ENCODE results near the gene PTPRG.

PTPRG gene

GRCh38 chr3:61903931-61904657, 342.7 kb downstream of the PTPRG start:
- peak; percentile 48 for DNase-seq

- DNase-seq: no peak
Observed at GRCh38 chr3:61907210-61907795, 345.9 kb downstream of the PTPRG start.

- DNase-seq: no peak
Observed at GRCh38 chr3:61908382-61908781, 347.0 kb downstream of the PTPRG start.

- no peak for DNase-seq
Observed at GRCh38 chr3:61910732-61911131, 349.4 kb downstream of the PTPRG start.

GRCh38 chr3:61912158-61912557, 350.8 kb downstream of the PTPRG start:
- DNase-seq: no peak

GRCh38 chr3:61913701-61914100, 352.3 kb downstream of the PTPRG start:
- DNase-seq: no peak

GRCh38 chr3:61914276-61914675, 352.9 kb downstream of the PTPRG start:
- DNase-seq: no peak

- DNase-seq: no peak
Observed at GRCh38 chr3:61915296-61915695, 353.9 kb downstream of the PTPRG start.

GRCh38 chr3:61919371-61919770, 358.0 kb downstream of the PTPRG start:
- DNase-seq: no peak

GRCh38 chr3:61922118-61922517, 360.7 kb downstream of the PTPRG start:
- DNase-seq: no peak

- no peak for DNase-seq
Observed at GRCh38 chr3:61924090-61924735, 362.8 kb downstream of the PTPRG start.

GRCh38 chr3:61924991-61925390, 363.6 kb downstream of the PTPRG start:
- no peak for DNase-seq

- DNase-seq: no peak
Observed at GRCh38 chr3:61925721-61926120, 364.4 kb downstream of the PTPRG start.

- DNase-seq: no peak
Observed at GRCh38 chr3:61926923-61927322, 365.6 kb downstream of the PTPRG start.

- DNase-seq: no peak
Observed at GRCh38 chr3:61927332-61927731, 366.0 kb downstream of the PTPRG start.

- no peak for DNase-seq
Observed at GRCh38 chr3:61928039-61928438, 366.7 kb downstream of the PTPRG start.

GRCh38 chr3:61928776-61929314, 367.5 kb downstream of the PTPRG start:
- DNase-seq: no peak

GRCh38 chr3:61929617-61930016, 368.2 kb downstream of the PTPRG start:
- DNase-seq: no peak

- DNase-seq: no peak
Observed at GRCh38 chr3:61932499-61932898, 371.1 kb downstream of the PTPRG start.

GRCh38 chr3:61933798-61934504, 372.6 kb downstream of the PTPRG start:
- no peak for DNase-seq

GRCh38 chr3:61934505-61934871, 373.1 kb downstream of the PTPRG start:
- DNase-seq: no peak

GRCh38 chr3:61935814-61936213, 374.4 kb downstream of the PTPRG start:
- DNase-seq: no peak

GRCh38 chr3:61936344-61936937, 375.1 kb downstream of the PTPRG start:
- DNase-seq: no peak

All from NCI-H524 treated with DMSO at 0.1 percent for 48 hours (cell line).